Activated CD4-positive, alpha-beta memory T cell treated with anti-CD3 and anti-CD28 coated beads for 36 hours (primary cell): ENCODE results near the gene SLC25A25. TPM values are rescaled to one million over a fixed set of nuclear protein-coding genes. Genes with fewer than 3 reads are reported as not detected.
"Not testable (repeated sequence)": the region's sequence is repeated elsewhere in the genome, so short reads cannot be mapped to it uniquely, and the experiment has no call there.

ENCODE experiments used
- CTCF ChIA-PET: fragments of 350-600 bp; sonication (Branson Sonifier 250); formaldehyde crosslinking; loops from one replicate; lab custom pipeline; 2021; ENCODE audit warnings: antibody characterized with exemption, inconsistent platforms; lab: Charles Lee
- POLR2A ChIA-PET: fragments of 350-600 bp; sonication (Branson Sonifier 250); formaldehyde crosslinking; loops from one replicate; lab custom pipeline; 2021; ENCODE audit warnings: antibody characterized with exemption; lab: Charles Lee
- DNase-seq: peaks from one replicate; pipeline ENCODE4 v3.0.0-alpha.2; 2020
- H3K27ac Mint-ChIP-seq: one replicate; pipeline ENCODE4 v1.8.0; 2021; ENCODE audit warnings: mixed read lengths
- H3K27me3 Mint-ChIP-seq: one replicate; pipeline ENCODE4 v1.8.0; 2021; ENCODE audit warnings: mixed read lengths
- H3K36me3 Mint-ChIP-seq: one replicate; pipeline ENCODE4 v1.8.0; 2021; ENCODE audit warnings: mixed read lengths
- H3K4me1 Mint-ChIP-seq: one replicate; pipeline ENCODE4 v1.8.0; 2021; ENCODE audit warnings: low read depth, mixed read lengths
- H3K4me3 Mint-ChIP-seq: one replicate; pipeline ENCODE4 v1.8.0; 2021; ENCODE audit warnings: mild to moderate bottlenecking, mixed read lengths
- H3K9me3 Mint-ChIP-seq: one replicate; pipeline ENCODE4 v1.8.0; 2021; ENCODE audit warnings: mixed read lengths
- intact Hi-C: fragments of 100-400 bp; cut with micrococcal nuclease; formaldehyde crosslinking; loops from one replicate; pipeline ENCODE4 v1.15.1; 2023
- total RNA-seq, 2 experiments: library from RNA; stranded (reverse); gene quantifications; one replicate each; pipeline ENCODE4 v1.2.3, GENCODE V29; 2021

Gene SLC25A25
- total RNA-seq, 2 experiments from 2014 or later, result 17.1 to 17.3 TPM

DNA sequence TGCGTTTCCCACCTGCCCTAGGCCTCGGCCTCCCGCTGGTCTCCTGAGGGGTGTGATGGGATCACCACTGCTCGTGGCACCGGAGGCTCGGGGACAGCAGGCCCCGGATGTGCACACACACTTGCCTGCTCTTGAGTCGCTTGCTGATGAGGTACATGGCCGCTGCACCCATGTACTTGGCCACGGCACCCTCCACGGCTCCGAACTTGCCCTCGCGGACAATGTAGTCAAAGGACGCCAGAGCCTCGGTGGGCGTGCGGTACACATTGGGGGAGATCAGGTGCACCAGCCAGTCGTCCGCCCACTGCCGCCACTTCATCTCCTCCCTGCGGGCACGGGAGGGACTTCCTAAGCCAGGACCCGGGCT lies 54.8 kb downstream of the SLC25A25 start:
- Mint-ChIP-seq H3K4me1 (peaks cover 21% of the 10 kb centered on the region), H3K36me3 (peaks cover 9% of the 10 kb centered on the region), H3K27ac (no peak overlapping the region), H3K9me3 (no peaks in the 10 kb centered on the region), H3K27me3 (no peaks in the 10 kb centered on the region), H3K4me3 (no peak overlapping the region)
- POLR2A ChIA-PET, result no interaction called here
- no peak for DNase-seq
- CTCF ChIA-PET, result no interaction called here
- intact Hi-C loops, result no loop called here

DNA sequence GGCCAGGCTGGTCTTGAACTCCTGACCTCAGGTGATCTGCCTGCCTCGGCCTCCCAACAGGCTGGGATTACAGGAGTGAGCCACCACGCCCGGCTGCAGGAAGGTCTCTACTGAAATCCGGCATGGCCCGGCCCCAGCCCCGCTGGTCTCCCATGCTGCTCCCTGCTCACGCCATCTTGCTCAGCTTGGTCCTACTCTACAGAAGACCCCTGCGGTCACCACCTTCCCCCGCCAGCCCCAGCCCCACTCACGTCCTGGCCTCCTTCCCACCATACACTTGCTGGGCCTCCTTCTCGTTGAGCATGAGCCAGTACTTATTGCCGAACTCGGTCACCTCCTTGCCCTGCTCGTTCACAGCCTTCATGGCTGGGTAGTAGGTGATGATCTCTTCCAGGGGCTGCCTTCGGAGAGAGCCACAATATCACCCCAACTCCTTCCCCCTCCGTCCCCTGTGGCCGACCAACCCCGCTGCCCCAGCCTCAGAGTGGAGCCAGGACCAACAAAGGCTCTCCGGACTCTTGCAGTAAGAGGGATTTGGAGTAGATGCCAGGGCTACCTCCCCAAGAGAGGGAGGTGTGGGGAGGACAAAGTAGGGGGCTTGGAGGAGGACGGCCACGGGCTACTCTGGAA lies 55.5 kb downstream of the SLC25A25 start:
- Mint-ChIP-seq H3K27me3 (no peaks in the 10 kb centered on the region), H3K4me3 (no peak overlapping the region), H3K36me3 (peaks cover 9% of the 10 kb centered on the region), H3K4me1 (peaks cover 19% of the 10 kb centered on the region), H3K9me3 (no peaks in the 10 kb centered on the region), H3K27ac (no peak overlapping the region)
- POLR2A ChIA-PET, result no interaction called here
- intact Hi-C loops, result no loop called here
- no peak for DNase-seq
- CTCF ChIA-PET, result interaction anchor here (1.5 to 2.9 kb wide), 2 partner anchors 89 to 179 kb away, joined by 3 to 11 read pairs; no protein-coding TSS in a partner anchor

DNA sequence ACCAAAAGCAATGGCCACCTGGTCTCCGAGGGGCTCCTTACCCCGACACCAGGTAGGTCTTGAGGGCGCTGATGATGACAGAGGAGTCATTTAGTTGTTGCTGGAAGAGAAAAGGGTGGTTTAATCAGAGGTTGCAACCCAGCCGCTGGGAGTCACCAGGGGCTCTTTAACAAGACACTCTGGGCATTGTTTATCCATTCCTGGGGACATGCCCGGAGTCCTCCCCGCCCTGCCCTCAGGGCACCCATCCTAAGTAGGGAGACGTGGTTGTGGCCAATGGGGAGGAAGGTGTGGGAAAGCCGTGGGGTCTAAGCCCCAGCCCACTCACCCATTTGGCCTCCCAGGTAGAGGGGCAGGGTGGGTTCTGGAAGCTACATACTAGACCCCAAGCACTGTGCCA lies 56.4 kb downstream of the SLC25A25 start:
- intact Hi-C loops, result no loop called here
- no peaks in the 10 kb centered on the region for H3K9me3 Mint-ChIP-seq
- no peaks in the 10 kb centered on the region for H3K27me3 Mint-ChIP-seq
- H3K27ac Mint-ChIP-seq, result no peak overlapping the region
- peaks cover 26% of the 10 kb centered on the region for H3K4me1 Mint-ChIP-seq
- CTCF ChIA-PET, result interaction anchor here (0.6 to 2.9 kb wide), 7 partner anchors 9 to 180 kb away, joined by 3 to 11 read pairs (median 4); partner anchors contain the start of gene SLC25A25
- POLR2A ChIA-PET, result no interaction called here
- peaks cover 9% of the 10 kb centered on the region for H3K36me3 Mint-ChIP-seq
- no peak for DNase-seq
- no peak overlapping the region for H3K4me3 Mint-ChIP-seq

DNA sequence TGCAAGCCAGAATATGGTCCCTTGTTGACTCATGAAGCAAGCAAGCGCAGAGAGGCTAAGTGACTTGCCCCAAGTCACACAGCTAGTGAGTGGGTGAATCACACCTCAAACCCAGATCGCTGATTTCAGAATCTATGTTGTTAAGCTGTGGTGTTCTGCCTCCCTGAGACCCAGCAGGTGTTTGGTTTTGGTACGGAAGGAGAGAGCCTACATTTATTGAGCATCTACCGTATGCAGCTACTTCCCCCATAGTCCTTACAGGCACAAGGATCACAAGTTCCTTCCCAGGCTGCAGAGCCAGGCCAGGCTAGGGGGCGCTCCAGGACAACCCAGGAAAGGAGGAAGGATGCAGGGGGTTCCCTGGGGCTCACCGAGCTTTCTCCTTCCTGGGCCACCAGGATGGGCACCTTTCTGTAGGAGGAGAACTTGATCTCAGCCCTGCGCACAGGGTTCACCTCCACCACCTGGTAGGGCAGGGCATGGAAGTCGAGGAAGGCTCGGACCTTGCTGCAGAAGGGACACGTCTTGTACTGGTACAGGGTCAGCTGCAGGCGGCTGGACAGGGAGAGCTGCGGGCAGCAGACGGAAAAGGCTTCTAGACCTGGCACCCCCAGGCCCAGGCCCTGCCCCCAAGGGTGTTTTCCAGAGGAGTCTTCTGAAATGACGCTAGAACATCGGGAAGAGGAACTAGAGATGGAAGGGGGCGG lies 57.0 kb downstream of the SLC25A25 start:
- intact Hi-C loops, result loop anchor here (5.0 kb wide), 3 partner anchors 33 to 338 kb away; partner anchors contain the start of genes CDK9 and CIZ1
- Mint-ChIP-seq H3K4me1 (peaks cover 28% of the 10 kb centered on the region), H3K4me3 (no peak overlapping the region), H3K27me3 (no peaks in the 10 kb centered on the region), H3K36me3 (peaks cover 9% of the 10 kb centered on the region), H3K9me3 (no peaks in the 10 kb centered on the region), H3K27ac (no peak overlapping the region)
- CTCF ChIA-PET, result interaction anchor here (0.6 to 5.1 kb wide), 11 partner anchors 7 to 219 kb away, joined by 3 to 48 read pairs (median 4); partner anchors contain the start of genes CIZ1 and SLC25A25
- peak; percentile 74 for DNase-seq
- POLR2A ChIA-PET, result no interaction called here

DNA sequence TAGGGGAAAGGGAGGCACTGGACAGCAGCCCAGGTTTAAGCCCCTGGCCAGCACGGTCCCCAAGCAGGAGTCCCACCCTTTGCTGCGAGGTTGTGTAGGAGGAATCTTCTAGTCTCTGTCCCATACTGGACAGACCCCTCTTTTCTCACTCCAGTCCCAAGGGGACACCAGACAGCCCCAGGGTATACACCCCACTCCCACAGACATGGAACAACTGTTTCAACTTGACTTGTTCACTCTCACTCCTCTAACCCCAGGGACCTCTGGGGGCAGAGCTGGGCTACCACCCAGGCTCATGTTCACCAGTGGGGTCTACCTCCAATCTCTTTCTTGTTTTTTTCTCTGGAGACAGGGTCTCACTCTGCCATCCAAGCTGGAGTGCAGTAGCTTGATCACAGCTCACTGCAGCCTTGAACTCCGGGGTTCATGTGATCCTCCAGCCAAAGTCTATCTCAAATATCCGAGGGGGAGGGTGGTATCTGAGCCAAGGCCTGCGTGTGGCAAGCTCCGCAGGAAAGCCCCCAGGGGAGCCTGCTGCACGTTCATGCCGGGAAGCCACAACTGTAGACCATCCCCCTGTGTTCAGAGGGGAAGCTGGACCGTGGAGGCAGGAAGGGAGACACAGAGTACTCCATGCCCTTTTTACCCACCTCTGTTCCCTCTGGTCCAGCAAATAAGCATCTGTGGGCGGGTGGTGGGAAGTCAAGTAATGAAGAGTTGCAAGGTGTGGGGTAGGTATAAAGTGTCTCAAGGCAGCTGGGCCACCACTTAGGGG lies 57.7 kb downstream of the SLC25A25 start:
- intact Hi-C loops, result loop anchor here (5.0 kb wide), 3 partner anchors 33 to 338 kb away; partner anchors contain the start of genes CDK9 and CIZ1
- DNase-seq, result no peak
- Mint-ChIP-seq H3K36me3 (peaks cover 9% of the 10 kb centered on the region), H3K27me3 (no peaks in the 10 kb centered on the region), H3K4me3 (peak overlapping the region; percentile 96), H3K4me1 (peaks cover 28% of the 10 kb centered on the region), H3K9me3 (no peaks in the 10 kb centered on the region), H3K27ac (peak overlapping the region; percentile 4)
- POLR2A ChIA-PET, result no interaction called here
- CTCF ChIA-PET, result interaction anchor here (0.6 to 5.1 kb wide), 9 partner anchors 8 to 219 kb away, joined by 3 to 48 read pairs (median 4); partner anchors contain the start of genes CIZ1 and SLC25A25

DNA sequence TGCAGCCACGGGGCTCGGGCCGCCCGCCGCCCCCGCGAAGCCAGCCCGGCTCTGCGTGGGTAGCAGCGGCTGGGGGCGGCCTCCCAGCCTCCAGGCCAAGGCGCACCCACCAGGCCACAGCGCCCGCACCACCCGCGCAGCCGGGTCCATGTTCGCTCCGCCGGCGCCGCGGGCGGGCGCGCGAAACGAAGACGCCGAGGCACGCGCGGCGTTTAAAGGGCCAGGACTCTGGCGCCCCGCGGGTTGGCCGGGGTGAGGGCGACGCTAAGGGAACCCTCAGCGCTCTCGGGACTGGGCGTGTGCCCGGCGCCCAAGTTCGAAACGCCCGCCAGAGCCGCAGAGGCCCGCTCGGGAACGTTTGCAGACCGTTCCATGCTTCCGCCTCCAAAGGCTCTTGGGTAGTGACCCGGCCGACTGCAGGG lies 59.5 kb downstream of the SLC25A25 start, which contains the start of gene PTGES2:
PTGES2 (minus strand) TSS at position 162 of the 422 bp plus-strand sequence; CDS start at position 150, 12 bp downstream.
- no peaks in the 10 kb centered on the region for H3K27me3 Mint-ChIP-seq
- H3K4me1 Mint-ChIP-seq, result peaks cover 28% of the 10 kb centered on the region
- DNase-seq, result peak; percentile 83
- ChIA-PET CTCF (interaction anchor here (1.0 to 5.1 kb wide), 4 partner anchors 8 to 184 kb away, joined by 3 to 48 read pairs (median 6); no protein-coding TSS in a partner anchor), POLR2A (interaction anchor here (1.0 kb wide), 1 partner anchor 33 kb away, joined by 4 read pairs; no protein-coding TSS in a partner anchor)
- H3K27ac Mint-ChIP-seq, result peak within 1 kb of the TSS; percentile 89
- H3K9me3 Mint-ChIP-seq, result no peaks in the 10 kb centered on the region
- intact Hi-C loops, result loop anchor here (5.0 kb wide), 3 partner anchors 35 to 340 kb away; partner anchors contain the start of genes CDK9 and CIZ1
- peaks cover 9% of the 10 kb centered on the region for H3K36me3 Mint-ChIP-seq
- peak within 1 kb of the TSS; percentile 96 for H3K4me3 Mint-ChIP-seq

DNA sequence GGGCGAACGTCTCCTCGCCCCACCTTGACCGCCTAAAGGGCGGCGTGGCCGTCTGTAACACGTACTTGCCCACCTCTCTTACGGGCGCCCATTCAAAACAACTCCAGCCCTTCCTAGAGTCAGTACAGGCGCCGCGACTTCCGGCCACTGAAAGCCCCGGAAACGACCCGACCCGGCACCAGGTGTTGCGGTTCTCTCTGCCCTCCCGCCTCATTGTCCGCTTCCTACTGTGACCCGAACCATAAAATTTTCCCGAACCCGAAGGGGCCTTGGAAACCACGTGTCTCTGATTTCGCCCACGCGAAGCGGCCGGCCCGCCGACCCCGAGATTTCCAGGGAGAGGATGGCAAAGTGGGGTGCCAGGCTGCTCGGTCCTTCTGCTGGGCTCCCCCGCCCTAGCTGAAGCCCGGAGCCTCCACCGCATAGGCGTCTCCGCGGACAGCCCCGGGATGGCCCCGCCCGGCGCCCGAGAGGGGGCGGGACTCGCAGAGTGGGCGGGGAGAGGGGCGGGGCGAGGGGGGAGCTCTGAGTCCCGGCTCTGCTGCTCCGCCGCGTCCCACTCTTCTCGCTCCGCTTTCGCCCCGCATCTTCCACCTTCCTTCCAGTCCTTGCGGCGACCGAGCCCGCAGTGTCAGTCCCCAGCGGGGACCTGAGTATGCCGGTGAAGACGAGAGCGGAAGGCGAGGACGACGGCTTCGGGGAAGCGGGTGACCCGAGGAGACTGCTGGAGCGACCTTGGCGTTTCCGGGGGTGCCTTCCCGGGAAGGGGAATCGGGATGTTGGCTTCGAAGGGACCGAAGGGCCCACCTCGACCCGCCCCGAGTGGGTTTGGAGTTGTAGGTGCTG lies 60.2 kb downstream of the SLC25A25 start:
- ChIA-PET CTCF (interaction anchor here (0.7 to 5.1 kb wide), 11 partner anchors 8 to 413 kb away, joined by 3 to 48 read pairs (median 3); partner anchors contain the start of gene BBLN), POLR2A (interaction anchor here (0.7 to 1.1 kb wide), 5 partner anchors 11 to 244 kb away, joined by 3 to 4 read pairs (median 3); no protein-coding TSS in a partner anchor)
- Mint-ChIP-seq H3K4me3 (peak overlapping the region; percentile 96), H3K27ac (peak overlapping the region; percentile 89), H3K36me3 (peaks cover 7% of the 10 kb centered on the region), H3K4me1 (peaks cover 28% of the 10 kb centered on the region), H3K27me3 (no peaks in the 10 kb centered on the region), H3K9me3 (no peaks in the 10 kb centered on the region)
- intact Hi-C loops, result loop anchor here (1.0 to 5.0 kb wide), 6 partner anchors 11 to 341 kb away; partner anchors contain the start of genes BBLN, CDK9, CIZ1 and ODF2
- peak; percentile 88 for DNase-seq

DNA sequence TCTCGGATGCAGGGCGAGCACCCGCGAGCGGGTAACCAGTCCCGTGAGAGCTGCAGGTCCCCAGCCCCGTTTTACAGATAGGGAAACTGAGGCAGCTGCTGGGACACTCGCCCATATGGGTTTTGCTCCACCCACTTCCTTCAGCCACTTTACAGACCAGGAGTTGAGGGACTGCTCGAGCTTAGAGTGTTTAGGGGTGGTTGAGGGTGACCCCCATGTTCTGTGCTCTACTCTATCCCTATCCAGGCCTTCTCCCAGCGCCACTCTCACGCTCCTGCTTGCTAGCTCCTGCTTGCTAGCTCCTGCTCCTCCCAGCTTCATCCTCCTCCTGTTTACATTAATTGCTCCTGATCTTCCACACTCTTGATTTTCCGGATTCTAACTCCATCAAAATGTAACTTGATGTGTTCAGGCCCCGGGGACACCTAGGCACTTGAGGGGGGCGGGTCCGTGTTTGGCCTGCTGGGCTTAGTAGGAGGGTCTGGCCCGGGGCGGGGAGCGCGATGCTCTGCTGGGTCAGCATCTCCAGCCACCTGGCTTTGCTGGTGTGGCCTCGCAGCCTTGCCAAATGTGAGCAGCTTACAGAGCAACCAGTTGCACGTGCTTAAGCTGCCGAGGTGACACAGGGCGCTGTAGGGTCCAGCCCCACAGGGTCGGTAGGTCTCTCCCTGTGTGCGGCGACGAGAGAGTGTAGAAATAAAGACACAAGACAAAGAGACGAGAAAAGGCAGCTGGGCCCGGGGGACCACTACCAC lies 61.0 kb downstream of the SLC25A25 start:
- intact Hi-C loops, result loop anchor here (1.0 to 5.0 kb wide), 6 partner anchors 12 to 342 kb away; partner anchors contain the start of genes BBLN, CDK9, CIZ1 and ODF2
- Mint-ChIP-seq H3K4me3 (peak overlapping the region; percentile 96), H3K27me3 (no peaks in the 10 kb centered on the region), H3K4me1 (peaks cover 28% of the 10 kb centered on the region), H3K27ac (peak overlapping the region; percentile 62), H3K36me3 (peaks cover 4% of the 10 kb centered on the region), H3K9me3 (no peaks in the 10 kb centered on the region)
- ChIA-PET CTCF (interaction anchor here (0.7 to 5.1 kb wide), 10 partner anchors 8 to 414 kb away, joined by 3 to 48 read pairs (median 3); partner anchors contain the start of gene BBLN), POLR2A (interaction anchor here (0.7 to 1.1 kb wide), 4 partner anchors 12 to 243 kb away, joined by 3 read pairs; no protein-coding TSS in a partner anchor)
- no peak for DNase-seq

DNA sequence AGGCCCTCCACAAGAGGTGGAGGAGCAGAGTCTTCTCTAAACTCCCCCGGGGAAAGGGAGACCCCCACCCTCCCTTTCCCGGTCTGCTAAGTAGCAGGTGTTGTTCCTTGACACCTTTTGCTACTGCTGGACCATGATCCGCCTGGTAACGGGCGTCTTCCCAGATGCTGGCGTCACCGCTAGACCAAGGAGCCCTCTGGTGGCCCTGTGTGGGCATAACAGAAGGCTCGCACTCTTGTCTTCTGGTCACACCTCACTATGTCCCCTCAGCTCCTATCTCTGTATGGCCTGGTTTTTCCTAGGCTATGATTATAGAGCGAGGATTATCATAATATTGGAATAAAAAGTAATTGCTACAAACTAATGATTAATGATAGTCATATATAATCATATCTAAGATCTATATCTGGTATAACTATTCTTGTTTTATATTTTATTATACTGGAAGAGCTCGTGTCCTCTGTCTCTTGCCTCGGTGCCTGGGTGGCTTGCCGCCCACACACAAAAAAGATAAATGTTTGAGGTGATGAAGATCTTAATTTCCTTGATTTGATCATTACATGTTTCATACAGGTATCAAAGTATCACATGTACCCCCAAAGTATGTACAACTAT lies 62.1 kb downstream of the SLC25A25 start:
- POLR2A ChIA-PET, result not testable (repeated sequence)

More for the DNA sequence above, 62.1 kb downstream of the SLC25A25 start:
- DNase-seq, result peak; percentile 77
- H3K27me3 Mint-ChIP-seq, H3K9me3 Mint-ChIP-seq, H3K36me3 Mint-ChIP-seq, H3K27ac Mint-ChIP-seq, H3K4me3 Mint-ChIP-seq: not testable (repeated sequence)
- CTCF ChIA-PET, result interaction anchor here (5.1 kb wide), 1 partner anchor 12 kb away, joined by 48 read pairs; no protein-coding TSS in a partner anchor
- intact Hi-C loops, result loop anchor here (5.0 kb wide), 3 partner anchors 38 to 343 kb away; partner anchors contain the start of genes CDK9 and CIZ1
- peaks cover 24% of the 10 kb centered on the region for H3K4me1 Mint-ChIP-seq
